ENCODE measurements around the gene NPNT.

The NPNT gene

DNA sequence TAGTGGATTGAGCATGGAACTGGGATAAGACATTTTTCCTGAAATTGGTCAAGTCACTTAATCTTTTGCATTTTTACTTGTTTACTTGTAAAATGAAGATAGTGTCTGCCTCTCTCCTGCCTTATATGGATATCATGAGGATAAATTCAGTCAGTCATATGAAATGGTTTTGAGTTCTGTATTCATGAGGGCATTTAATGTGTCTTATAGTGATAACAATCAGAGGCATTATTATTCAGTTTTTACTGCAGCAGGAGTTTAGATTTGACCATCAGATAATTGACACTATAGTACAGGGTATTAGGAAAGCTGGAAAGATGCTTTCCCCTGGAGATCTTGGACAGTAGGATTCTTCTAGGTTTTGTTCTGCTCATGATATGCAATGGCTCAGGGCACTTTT is 26.0 kb downstream of the NPNT start:
- DNase-seq: no peak

DNA sequence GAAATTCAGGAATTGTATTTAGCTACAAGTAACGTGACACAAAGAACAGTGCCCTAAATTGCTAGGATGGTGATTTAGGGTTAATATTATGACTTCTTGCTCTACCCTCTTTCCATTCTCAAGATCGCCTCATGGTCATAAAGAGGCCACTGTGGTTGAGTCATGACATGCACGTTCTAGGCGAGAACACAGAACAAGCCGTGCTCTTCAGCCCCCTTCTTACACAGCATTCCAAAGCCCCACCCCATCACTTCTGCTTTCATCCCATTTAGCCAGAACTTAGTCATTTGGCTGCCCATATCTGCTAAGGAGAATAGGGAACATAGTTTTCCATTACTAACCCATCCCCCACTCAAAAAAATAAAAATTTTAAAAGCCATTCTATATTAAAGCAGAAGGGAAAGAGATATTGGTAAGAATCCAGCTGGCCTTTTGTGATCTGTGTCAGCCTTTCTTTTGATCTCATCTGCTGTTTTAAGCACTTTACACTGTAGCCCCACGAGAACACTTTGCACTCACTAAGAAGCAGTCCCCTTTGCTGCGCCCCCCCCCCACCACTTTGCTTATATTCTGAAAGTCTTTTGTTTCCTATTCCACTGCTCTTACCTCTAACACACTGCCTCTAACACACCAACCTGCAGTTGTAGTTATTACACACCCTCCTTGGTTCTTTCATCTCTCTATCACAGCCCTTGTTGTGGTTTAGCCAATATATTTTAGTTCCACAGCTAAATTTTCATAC is 28.4 kb downstream of the NPNT start:
- DNase-seq: no peak

DNA sequence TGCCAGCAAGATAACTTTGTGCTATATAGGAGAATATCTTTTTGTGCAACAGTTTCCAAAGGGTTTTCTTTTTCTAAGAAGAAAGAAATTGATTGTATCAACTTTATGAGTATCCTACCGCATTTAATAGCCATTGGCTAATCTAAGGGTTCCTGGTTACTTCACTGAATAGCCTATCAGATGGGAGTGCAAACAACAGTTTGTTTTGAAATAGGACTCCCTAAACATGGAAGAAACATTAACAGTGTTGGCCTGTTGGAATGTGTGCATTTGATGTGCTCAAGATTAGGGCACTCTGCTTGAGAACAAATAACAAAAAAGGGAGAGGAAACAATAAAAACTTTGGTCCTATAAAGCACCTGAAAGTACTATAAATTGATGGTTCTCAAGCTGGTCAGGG is 29.1 kb downstream of the NPNT start:
- no peak for DNase-seq

DNA sequence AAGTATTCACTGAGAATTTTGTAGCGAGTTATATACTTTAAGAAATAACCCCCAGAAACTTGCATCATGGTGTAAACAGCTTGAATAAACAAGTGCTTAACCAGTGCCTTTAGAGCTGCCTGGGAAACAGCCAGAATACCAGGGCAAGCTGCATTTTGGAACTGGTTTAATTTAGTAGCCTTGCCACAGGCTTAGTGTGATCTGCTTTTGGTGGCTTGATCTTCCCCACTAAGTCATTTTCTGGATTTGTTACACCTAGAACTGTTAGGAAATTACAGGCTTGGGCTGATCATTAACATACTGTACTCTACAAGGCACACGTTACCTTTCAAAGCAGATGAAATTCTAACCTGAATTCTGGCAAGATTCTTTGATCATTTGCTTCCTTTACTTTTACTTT is 35.4 kb downstream of the NPNT start:
- no peak for DNase-seq

DNA sequence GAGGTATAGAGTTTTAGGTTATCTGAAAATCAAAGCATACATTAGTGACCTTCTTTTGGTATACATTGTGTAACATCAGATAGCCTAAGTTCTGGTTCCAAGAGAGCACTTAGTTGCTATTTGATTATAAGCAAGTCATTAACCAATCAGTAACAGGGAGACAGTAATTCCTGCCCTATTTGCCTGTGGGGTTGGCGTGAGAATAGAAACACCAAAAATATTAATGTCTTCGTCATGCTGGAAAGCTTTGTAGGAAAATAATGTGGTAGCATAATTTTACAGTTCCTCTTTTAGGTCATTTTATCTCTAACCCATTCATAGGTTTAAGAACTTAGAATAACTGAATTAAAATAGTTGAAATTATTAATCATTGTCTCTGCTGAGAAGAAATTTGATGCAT is 37.8 kb downstream of the NPNT start:
- no peak for DNase-seq

DNA sequence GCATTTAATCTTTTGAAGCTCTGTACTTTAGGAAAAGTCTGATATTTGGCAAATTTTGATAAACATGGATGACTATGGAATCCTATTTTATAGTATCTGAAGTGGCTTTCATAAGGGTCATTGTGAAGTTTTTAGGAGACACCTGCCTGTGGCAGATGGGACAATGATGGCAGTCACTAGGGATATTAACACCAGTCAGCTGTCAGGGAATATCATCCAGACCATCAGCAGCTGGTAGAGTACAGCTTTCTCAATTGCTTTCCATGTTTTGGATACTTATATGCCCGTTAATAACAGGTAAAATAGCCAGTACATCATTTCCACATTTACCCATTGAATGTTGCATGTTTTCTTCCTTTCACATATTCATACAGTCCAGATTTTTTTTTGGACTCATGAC is 39.1 kb downstream of the NPNT start:
- DNase-seq: no peak

DNA sequence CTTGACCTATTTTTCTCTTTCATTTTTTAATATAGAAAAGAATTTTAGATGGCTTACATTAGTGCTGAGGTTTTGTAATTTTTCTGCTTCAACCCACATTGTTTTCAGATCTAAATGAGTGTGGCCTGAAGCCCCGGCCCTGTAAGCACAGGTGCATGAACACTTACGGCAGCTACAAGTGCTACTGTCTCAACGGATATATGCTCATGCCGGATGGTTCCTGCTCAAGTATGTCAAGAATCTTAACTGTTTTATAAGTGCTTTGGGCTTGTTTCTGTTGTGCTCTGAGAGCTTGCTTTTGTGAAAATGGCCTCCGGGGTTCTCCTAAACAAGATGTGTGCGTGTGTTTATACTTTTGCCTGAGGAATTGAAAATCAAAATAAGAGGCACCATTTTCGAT is 41.6 kb downstream of the NPNT start:
- DNase-seq: no peak

DNA sequence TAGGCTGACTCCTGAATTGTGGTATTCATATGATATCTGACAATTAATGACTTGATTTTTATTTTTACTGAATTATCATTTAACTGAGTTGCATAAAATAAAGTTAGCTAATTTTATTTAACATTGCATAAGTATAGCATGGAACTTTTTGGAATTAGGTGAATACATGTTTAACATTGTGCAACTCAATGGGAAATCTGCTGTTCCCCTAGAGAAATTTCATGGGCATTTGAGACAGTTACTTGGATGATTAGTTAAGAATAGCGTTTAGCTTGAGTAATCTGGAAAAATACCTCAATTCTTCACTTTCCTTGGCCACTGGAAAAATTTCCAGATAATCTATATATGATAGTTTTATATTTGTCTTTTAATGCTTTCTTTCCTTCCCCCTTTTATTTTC is 42.5 kb downstream of the NPNT start:
- DNase-seq: no peak

DNA sequence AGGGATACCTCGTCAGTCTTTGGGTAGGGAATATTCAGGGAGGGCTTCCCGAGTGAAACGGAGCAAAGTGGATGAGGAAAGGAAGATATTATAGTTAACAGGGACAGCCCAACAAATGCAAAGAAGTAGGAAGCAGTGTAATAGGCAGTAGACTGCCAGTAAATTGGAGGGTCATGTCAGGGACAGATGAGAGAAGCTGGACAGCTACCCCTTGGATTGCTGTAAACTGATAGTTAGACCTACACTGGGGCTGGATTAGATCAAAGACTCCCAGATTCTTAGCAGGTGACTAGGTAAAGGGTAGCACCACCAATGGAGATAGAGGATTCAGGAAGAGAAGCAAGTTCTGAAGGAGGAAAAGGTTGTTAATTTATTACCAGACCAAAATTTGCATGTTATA is 48.0 kb downstream of the NPNT start:
- no peak for DNase-seq

DNA sequence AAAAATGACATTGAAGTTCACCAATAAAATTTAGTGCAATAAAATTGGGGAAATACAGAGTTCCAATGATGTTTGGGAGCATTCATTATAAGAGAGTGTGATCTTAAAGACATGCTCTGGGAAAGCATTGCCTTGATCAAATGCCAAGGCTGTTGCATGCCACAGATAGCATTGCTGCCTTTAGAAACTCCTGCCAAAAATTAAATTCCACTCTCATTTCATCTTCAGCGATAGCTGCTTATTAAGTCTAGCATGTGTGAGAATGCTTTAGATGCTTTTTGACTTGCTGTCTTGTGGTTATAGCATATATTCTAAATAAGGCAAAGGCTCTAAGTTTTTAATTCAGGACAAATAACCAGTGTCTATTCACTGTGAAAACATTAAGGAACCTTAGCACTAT is 49.3 kb downstream of the NPNT start:
- no peak for DNase-seq

DNA sequence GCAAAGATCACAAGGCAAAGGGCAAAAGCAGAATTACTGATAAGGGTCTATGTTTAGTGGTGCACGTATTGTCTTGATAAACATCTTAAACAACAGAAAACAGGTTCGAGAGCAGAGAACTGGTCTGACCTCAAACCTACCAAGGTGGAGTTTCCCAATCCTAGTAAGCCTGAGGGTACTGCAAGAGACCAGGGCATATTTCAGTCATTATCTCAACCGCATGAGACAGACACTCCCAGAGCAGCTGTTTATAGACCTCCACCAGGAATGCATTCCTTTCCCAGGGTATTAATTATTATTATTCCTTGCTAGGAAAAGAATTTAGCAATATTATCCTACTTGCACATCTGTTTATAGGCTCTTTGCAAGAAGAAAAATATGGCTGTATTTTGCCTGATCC is 51.5 kb downstream of the NPNT start:
- no peak for DNase-seq

DNA sequence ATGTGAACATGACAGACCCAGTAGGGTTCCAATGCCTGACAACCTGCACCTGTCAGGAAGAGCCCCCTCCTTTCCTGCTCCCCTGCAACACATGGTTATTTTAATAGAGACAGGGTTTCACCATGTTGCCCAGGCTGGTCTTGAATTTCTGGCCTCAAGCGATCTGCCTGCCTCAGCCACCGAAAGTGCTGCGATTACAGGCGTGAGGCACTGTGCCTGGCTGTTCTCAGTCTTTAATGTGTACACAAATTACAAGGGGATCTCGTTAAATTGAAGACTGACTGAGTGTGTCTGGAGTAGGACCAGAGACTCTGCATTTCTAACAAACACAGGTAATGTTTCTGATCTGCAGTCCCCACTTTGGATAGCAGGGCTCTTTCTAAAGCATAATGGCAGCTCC is 55.4 kb downstream of the NPNT start:
- DNase-seq: no peak

DNA sequence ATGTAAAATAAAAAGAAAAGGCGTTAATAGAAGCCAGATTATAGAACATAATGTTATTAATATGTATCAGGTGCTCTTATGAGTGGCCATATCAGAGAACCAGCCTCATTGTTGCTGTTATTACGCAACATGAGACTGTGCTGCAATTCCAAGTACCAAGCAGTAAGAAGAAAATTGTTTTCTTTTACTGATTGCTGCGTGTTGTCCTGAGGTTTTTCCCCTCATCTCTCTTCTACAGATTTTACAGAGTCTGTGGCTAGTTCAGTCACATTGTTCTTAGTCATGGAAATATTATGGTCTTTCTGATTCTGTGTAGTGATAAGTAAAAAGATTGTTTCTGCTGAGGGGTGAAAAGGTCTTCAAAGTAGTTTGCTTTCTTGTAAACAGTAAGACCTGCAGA is 55.9 kb downstream of the NPNT start:
- no peak for DNase-seq

DNA sequence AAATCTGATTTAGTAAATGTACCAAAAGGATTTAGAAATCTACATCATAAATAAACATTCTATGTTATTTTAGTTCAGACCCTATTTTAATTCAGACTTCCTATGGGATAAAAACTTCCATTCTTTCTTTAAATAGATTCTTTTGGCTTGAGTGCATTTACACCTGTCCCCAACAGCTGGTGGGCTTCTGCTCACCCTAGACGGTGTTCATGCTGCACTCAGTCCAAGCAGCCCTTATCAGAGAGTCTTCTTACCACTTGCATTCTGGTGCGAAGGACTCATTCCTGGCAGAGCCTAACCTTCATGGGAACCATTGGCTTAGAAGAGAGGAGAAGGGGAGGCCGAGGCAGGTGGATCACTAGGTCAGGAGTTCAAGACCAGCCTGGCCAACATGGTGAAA is 57.3 kb downstream of the NPNT start:
- no peak for DNase-seq

DNA sequence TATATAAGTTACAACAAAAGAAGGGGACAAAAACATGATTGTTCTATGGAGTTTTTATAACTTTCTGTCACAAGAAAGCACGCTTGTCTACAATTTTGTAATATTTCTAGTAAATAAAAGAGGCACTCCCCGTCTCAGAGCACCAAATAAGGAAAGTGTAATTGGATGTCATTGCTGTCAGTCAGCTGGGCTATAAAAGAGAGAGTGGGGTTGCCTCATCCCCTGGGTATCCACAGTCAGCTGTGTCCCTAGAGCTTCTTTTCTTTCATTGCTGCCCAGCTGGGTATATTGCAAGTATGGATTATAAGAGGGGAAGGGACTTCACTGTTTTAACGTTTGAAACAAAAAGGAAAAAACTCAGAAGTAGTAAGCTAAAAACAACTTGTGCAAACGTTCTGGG is 61.3 kb downstream of the NPNT start:
- no peak for DNase-seq

DNA sequence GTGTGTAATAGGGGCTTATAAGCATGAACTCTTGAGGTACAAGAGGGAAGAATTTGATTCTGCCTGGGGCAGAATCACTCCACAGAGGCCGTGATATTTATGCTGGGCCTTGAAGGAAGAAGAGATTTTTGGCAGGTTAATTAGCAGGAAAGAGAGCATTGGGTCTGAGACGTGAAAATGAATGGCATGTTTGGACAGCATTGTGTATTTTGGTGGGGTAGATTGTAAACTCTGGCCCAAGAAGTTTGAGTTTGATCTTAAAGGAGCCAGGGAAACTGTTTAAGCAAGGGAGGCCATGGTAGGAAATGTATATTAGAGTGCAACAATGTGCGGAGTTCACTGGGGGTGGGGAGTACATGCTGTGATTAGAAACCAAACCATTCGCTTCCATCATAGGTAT is 62.4 kb downstream of the NPNT start:
- no peak for DNase-seq

DNA sequence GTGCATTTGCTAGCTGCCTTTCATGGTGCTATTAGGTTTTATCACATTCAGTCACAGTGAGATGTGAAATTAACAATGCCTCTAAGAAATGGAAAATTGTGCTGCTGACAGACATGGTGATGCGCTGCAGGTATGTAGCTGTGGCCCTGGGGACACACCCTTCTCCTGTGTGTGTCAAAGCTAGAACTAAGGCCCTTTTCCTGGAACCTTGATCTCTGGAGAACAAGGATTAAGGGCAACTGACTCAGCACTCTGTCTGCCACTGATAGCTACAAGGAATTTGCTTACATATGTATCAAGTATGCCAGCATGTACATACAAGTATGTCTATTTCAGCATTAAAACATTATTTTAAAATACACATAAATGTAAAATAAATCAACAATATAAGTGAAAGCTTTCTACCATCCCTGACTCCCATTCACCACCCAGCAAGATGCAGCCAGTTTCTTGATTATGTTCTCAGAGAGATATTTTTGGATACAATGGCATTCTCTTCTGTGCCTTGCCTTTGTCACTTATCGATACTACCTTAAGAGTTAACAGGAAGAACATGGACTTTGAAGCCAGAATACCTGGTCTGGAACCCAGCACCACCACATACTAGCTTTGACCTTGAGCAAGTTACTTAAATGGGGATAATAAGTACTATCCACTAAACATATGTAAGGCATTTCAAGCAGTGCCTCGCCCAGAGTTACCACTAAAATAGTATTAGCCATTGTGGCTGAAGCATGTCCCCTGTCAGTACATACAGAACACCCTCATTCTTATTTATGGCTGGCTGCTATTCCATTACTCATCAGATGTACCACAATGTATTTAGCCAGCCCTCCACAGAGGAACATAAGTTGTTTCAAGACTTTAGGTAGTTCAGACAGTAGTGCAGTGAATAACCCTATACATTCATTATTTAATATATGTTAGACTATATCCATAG is 68.5 kb downstream of the NPNT start:
- no peak for DNase-seq

DNA sequence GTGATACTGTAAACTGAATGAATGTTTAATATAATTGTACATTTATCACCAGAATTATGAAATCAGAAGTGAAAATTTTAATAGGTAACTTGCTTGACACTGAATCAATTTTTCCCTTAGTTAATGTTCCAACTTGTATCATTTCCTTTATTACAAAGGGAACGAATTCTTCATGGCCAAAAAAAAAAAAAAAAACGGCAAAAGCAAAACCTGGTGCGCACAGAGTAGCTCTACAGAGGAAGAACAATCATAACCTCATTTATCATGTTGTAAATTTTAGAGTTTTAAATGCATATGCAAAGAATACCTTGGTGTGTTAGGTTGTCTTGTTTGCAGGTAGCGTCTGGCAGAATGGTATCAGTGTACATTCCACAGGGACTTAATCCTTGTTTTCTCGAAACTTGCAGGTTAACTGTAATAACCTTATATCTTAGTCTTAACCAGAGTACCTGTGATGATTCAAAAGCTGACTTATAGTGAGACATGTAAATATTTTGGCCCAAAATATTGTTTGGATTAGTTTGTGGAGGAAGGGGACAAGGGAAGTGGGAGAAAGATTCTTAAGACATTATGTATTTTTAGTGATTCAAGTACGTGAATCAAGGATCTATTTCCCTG is 70.0 kb downstream of the NPNT start:
- no peak for DNase-seq

DNA sequence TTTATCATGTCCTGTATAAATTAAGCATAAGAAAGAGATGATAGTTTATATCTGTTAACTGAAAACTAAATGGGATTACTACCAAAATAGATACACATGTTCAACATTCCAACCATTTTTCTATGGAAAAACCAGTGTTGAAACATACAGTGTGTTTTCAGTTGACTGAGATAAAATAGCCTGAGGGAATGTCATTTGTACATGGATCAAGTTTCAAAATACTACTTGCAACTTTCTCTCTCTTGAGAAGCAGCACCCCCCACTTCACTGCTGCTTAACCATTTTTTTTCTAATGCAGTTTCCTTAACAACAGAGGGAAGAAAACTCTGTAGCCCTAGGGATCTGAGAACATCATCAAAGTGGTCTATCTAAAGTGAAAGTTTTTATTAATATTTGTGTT is 70.8 kb downstream of the NPNT start:
- DNase-seq: no peak

DNA sequence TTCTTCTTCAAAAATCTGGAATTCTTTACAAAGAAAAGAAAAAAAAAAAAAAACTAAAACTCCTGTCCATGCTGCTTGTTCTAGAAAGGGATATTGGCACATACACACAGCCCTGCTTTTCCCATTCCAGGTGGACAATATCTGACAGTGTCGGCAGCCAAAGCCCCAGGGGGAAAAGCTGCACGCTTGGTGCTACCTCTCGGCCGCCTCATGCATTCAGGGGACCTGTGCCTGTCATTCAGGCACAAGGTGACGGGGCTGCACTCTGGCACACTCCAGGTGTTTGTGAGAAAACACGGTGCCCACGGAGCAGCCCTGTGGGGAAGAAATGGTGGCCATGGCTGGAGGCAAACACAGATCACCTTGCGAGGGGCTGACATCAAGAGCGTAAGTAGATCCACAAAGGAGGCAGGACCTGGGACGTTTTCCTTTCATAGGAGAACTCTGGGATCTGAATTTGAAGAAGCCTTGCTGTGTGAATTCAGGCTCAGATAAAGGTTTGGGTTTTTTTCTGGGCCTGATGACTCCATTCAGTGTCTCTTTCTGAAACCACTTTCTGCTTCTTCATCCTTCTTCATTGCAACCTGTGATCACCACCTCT is 71.9 kb downstream of the NPNT start:
- DNase-seq: no peak

DNA sequence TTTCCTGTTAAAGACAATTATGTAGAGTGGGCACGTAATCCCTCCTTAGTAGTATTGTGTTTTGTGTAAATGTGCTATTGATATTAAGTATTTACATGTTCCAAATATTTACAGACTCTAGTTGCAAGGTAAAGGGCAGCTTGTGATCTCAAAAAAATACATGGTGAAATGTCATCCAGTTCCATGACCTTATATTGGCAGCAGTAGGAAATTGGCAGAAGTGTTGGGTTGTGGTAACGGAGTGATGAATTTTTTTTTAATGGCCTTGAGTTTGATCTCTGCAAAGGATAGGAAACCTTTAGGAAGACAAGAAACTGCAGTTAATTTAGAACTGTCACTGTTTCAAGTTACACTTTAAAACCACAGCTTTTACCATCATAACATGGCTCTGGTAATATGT is 74.3 kb downstream of the NPNT start:
- no peak for DNase-seq

DNA sequence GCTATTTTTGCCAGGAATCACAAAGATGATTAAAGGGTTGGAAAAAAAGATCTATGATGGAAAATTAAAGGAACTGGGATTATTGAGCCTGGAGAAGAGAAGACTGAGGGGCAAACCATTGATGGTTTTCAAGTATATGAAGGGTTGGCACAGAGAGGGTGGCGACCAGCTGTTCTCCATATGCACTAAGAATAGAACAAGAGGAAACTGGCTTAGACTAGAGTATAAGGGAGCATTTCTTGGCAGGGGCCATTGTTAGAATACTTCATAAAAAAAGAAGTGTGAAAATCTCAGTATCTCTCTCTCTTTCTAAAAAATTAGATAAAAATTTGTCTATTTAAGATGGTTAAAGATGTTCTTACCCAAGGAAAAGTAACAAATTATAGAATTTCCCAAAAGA is 75.1 kb downstream of the NPNT start:
- DNase-seq: no peak

DNA sequence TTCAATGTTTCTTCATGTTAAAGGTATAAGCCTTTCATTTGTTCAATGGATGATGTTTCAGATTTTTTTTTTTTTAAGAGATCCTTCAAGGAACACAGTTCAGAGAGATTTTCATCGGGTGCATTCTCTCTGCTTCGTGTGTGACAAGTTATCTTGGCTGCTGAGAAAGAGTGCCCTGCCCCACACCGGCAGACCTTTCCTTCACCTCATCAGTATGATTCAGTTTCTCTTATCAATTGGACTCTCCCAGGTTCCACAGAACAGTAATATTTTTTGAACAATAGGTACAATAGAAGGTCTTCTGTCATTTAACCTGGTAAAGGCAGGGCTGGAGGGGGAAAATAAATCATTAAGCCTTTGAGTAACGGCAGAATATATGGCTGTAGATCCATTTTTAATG is 75.8 kb downstream of the NPNT start:
- DNase-seq: no peak

Measured in CD4-positive, alpha-beta T cell treated with Interleukin-15 for 1 hour (primary cell).